NB4 (cell line): Measurements from ENCODE around the gene ACOT6.

Experiments used
- CTCF ChIP-seq: IDR thresholded peaks from one replicate; pipeline ENCODE4 v1.5.1; 2012; ENCODE audit warnings: low read depth, low read length
- POLR2A ChIP-seq: IDR thresholded peaks from 2 replicates; pipeline ENCODE4 v1.6.1; 2011; ENCODE audit warnings: mild to moderate bottlenecking; ENCODE audit not compliant: insufficient read length; ENCODE audit errors: extremely low read depth

- no peak for TF ChIP-seq POLR2A
- TF ChIP-seq CTCF: no peak
Measured at GRCh38 chr14:73662487-73662943, 50.2 kb downstream of the ACOT6 start.
